ENCODE measurements around the gene GRID1.

DNA sequence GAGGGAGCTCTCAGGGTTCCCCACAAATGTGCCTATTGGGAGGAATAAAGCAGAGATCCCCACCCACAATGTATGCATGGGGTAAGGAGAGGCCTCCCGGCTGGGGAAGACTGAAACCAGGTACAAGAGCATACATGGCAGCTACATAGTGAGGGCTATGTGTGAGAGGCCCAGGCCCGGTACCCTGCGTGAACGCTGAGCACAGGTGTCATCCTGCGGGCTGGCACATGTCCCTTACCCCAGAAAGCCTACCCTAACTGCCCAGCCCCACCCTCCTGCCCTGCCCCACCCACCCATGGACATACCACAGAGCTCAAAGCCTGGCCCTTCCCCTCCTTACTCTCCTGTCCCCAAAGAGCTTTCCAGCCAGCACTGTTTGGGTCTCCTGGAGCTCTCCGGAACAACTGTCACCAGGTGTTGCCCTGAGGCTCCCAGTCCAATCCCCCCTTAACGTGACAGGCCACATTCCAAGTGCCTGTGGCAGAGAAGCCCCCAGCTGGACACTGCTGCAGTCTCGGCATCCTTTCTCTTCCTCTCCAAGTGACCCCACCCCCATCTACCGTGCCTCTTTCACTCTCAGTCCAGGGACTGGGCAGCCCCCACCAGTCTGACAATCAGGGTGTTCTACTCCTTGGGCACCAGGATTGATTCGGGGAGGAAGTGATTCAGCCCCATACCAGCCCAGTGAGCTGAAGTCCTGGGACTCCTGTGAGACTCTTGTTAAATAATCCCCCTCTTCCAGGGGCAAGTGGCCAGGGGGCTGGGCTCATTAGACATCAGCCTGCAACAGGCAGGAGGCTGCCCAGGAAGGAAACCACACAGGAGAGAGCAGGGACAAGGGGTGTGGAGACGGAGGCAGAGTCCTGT, 19.6 kb downstream of the GRID1 start:
- TF ChIP-seq, protein P1, sequence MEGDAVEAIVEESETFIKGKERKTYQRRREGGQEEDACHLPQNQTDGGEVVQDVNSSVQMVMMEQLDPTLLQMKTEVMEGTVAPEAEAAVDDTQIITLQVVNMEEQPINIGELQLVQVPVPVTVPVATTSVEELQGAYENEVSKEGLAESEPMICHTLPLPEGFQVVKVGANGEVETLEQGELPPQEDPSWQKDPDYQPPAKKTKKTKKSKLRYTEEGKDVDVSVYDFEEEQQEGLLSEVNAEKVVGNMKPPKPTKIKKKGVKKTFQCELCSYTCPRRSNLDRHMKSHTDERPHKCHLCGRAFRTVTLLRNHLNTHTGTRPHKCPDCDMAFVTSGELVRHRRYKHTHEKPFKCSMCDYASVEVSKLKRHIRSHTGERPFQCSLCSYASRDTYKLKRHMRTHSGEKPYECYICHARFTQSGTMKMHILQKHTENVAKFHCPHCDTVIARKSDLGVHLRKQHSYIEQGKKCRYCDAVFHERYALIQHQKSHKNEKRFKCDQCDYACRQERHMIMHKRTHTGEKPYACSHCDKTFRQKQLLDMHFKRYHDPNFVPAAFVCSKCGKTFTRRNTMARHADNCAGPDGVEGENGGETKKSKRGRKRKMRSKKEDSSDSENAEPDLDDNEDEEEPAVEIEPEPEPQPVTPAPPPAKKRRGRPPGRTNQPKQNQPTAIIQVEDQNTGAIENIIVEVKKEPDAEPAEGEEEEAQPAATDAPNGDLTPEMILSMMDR (conservative IDR thresholded peaks at IDR 0.05; ENCODE audit: low read depth, low read length) = no peak
- TF ChIP-seq EZH2phosphoT487 (IDR thresholded peaks at IDR 0.05; ENCODE audit: borderline replicate concordance, low read length) (no peak), EZH2 (IDR thresholded peaks at IDR 0.05; ENCODE audit: low read length, unreplicated experiment) (no peak)

Measured in PC-3 (cell line).